GM12891 (cell line): ENCODE data around the gene ADH4.

Experiments
- POLR2A ChIP-seq: IDR thresholded peaks from 2 replicates; pipeline ENCODE4 v1.6.1; 2011; ENCODE audit warnings: low read depth, low read length, control low read depth
- POU2F2 ChIP-seq: IDR thresholded peaks from 2 replicates; pipeline ENCODE4 v1.6.1; 2011; ENCODE audit warnings: low read depth, mild to moderate bottlenecking, control low read depth, low read length, moderate library complexity

GRCh38 chr4:99161373-99162099, 17.4 kb upstream of the ADH4 start:
- no peak for TF ChIP-seq POLR2A
- TF ChIP-seq POU2F2: no peak
